GM10266 (cell line): ENCODE measurements around the gene TMPRSS4.

Source experiments
- DNase-seq: peaks from one replicate; pipeline ENCODE4 v3.0.0; 2012; ENCODE audit errors: extremely low spot score
- CTCF ChIP-seq: IDR thresholded peaks from 2 replicates; pipeline ENCODE4 v1.5.1; 2012; ENCODE audit warnings: mild to moderate bottlenecking, low read depth; ENCODE audit not compliant: control insufficient read depth, insufficient read depth; ENCODE audit errors: missing control alignments

The TMPRSS4 gene

DNA sequence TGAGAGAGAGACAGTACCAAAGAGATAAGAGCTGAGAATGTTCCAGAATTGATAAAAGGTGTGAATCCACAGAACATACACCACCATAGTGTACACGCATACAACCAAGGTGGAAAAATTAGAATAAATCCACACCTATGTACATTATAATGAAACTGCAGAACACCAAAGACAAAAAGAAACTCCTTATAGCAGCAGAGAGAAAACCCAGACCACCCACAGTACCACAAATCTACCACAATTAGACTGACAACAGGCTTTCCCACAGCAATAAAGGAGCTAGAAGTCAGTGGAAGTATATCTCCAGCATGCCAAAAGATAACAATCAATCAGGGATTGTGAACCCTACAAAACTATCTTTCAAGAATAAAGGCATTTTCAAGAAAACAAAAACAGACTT is 43.9 kb downstream of the TMPRSS4 start:
- no peak for TF ChIP-seq CTCF
- DNase-seq: no peak

- no peak for DNase-seq
- TF ChIP-seq CTCF: no peak
Observed at GRCh38 chr11:118124929-118125535, 48.2 kb downstream of the TMPRSS4 start.

DNA sequence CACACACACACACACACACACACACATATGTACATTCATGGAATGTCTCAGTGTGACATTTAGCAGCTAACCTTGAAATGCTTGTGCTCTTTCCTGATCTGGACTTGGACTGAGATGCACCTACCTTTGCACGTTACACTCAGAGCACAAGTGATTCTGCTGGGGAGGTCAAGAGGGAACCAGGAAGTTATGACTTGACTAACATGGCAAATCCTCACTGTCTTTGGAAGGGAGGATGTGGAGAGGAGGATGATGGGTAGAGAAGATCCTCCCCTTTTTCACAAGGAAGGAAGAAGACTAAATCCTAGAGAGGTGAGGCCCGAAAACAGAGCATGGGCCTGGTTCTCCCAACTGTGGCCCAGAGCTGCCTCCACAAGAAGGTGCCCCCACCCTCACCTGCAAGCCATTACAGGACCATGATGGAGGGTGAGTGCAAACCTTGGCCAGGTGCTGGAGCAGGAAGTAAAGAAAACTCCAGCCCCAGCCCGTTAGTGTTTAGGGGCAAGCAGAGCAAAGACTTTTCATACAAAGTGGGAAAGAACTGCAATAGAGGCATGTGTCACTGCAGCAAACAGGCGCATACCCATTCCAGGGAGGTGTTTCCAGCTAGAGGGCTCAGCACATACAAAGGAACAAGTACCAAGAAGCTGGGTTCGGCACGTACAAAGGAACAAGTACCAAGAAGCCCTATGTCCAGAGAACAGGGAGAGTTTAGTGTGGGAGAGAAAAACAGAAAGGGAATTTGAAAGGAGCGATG is 49.4 kb downstream of the TMPRSS4 start:
- DNase-seq: no peak
- no peak for TF ChIP-seq CTCF

DNA sequence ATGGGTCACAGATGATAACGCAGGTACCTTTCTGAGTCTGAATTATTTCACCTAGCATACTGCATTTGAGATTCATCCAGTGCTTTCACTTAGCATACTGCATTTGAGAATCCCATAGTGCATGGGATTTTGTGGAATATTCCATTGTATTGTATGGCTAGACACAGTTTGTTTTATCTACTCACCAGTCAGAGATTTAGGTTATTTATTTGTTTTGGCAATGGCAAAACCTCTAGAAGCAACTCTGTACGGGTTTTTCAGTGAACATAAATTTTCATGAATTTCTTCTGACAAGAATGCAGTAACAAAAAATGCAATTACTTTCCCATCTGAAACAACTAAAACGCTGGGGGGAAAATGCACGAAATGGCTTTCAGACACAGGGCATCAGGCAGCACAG is 51.4 kb downstream of the TMPRSS4 start:
- DNase-seq: no peak
- no peak for TF ChIP-seq CTCF

- no peak for DNase-seq
- TF ChIP-seq CTCF: no peak
Observed at GRCh38 chr11:118128721-118129470, 52.0 kb downstream of the TMPRSS4 start.

GRCh38 chr11:118129471-118130172 is 52.7 kb downstream of the TMPRSS4 start:
- no peak for TF ChIP-seq CTCF

More at GRCh38 chr11:118129471-118130172, 52.7 kb downstream of the TMPRSS4 start:
- no peak for DNase-seq
